GM23248 (cell line): ENCODE measurements around the gene SIRT4. TPM values are rescaled to one million over a fixed set of nuclear protein-coding genes. Genes with fewer than 3 reads are reported as not detected.

Experiments used
- DNase-seq: peaks from one replicate; pipeline ENCODE4 v3.0.0-alpha.2; 2015
- H2AFZ ChIP-seq: fragments of 200-600 bp; sonication (generic); 2 replicates; pipeline ENCODE4 v1.6.1; 2016; ENCODE audit warnings: antibody characterized with exemption
- H3F3A ChIP-seq: fragments of 200-600 bp; sonication (generic); 2 replicates; pipeline ENCODE4 v1.6.1; 2016; ENCODE audit warnings: mild to moderate bottlenecking, antibody characterized with exemption, mixed run types; ENCODE audit not compliant: insufficient read depth
- H3K27ac ChIP-seq: fragments of 200-600 bp; sonication (generic); 2 replicates; pipeline ENCODE4 v1.5.1; 2016; ENCODE audit warnings: mild to moderate bottlenecking
- H3K27me3 ChIP-seq: fragments of 200-600 bp; sonication (generic); replicated peaks from 2 replicates; pipeline ENCODE4 v1.6.1; 2016; ENCODE audit warnings: mild to moderate bottlenecking; ENCODE audit not compliant: insufficient read depth
- H3K36me3 ChIP-seq: fragments of 200-600 bp; sonication (generic); 2 replicates; pipeline ENCODE4 v1.6.1; 2016; ENCODE audit warnings: low read depth, mild to moderate bottlenecking
- H3K4me1 ChIP-seq: fragments of 200-600 bp; sonication (generic); 2 replicates; pipeline ENCODE4 v1.6.1; 2016; ENCODE audit warnings: mild to moderate bottlenecking; ENCODE audit not compliant: insufficient read depth
- H3K4me2 ChIP-seq: fragments of 200-600 bp; sonication (generic); one replicate; pipeline ENCODE4 v1.6.1; 2016; ENCODE audit warnings: mild to moderate bottlenecking; ENCODE audit not compliant: unreplicated experiment
- H3K4me3 ChIP-seq: fragments of 200-600 bp; sonication (generic); 2 replicates; pipeline ENCODE4 v1.5.1; 2016; ENCODE audit warnings: mild to moderate bottlenecking
- H3K79me2 ChIP-seq: fragments of 200-600 bp; sonication (generic); 2 replicates; pipeline ENCODE4 v1.6.1; 2016; ENCODE audit warnings: mild to moderate bottlenecking; ENCODE audit not compliant: insufficient read depth
- H3K9ac ChIP-seq: fragments of 200-600 bp; sonication (generic); 2 replicates; pipeline ENCODE4 v1.6.1; 2016; ENCODE audit warnings: mild to moderate bottlenecking
- H3K9me2 ChIP-seq: fragments of 200-600 bp; sonication (generic); 2 replicates; pipeline ENCODE4 v1.6.1; 2016; ENCODE audit warnings: mixed run types, mild to moderate bottlenecking, moderate library complexity; ENCODE audit not compliant: insufficient read depth
- H3K9me3 ChIP-seq: fragments of 200-600 bp; sonication (generic); one replicate; pipeline ENCODE4 v1.6.1; 2017; ENCODE audit warnings: low read depth
- H4K20me1 ChIP-seq: fragments of 200-600 bp; sonication (generic); 2 replicates; pipeline ENCODE4 v1.6.0; 2016; ENCODE audit not compliant: insufficient read depth
- EZH2 ChIP-seq: fragments of 200-600 bp; sonication (generic); IDR thresholded peaks from 2 replicates; pipeline ENCODE4 v1.6.1; 2018; ENCODE audit warnings: antibody characterized with exemption, mild to moderate bottlenecking; ENCODE audit not compliant: insufficient read depth, poor library complexity, severe bottlenecking
- EZH2phosphoT487 ChIP-seq: fragments of 200-600 bp; sonication (generic); IDR thresholded peaks from 2 replicates; pipeline ENCODE4 v1.6.1; 2018; ENCODE audit warnings: antibody characterized with exemption, moderate library complexity, mild to moderate bottlenecking, low read depth; ENCODE audit not compliant: insufficient read depth
- WGBS, 2 experiments: methylation state at CpG; one replicate each; pipeline ENCODE4 v1.1.6; 2015 to 2017; ENCODE audit warnings: low lambda C conversion rate in 2 of 2, low coverage in 1 of 2; ENCODE audit errors: missing lambda C conversion rate in 2 of 2; 5-methylcytosine and 5-hydroxymethylcytosine counted together
- in situ Hi-C: fragments of 300-500 bp; cut with MboI; formaldehyde crosslinking; loops from 2 replicates; pipeline ENCODE4 v1.15.0; 2020
- polyA plus RNA-seq: library from polyadenylated mRNA; unstranded; fragments of >200 nt; fragmentation: Nextera tagmentation; extraction: Ambion mirVana; gene quantifications from 2 replicates; pipeline ENCODE4 v1.2.1, GENCODE V29; 2016
- total RNA-seq: library from RNA; depleted of rRNA; stranded (reverse); fragments of >200 nt; shearing (Covaris generic); gene quantifications from 2 replicates; pipeline ENCODE4 v1.2.3, GENCODE V29; 2014

Gene SIRT4
- total and polyA plus RNA-seq, 2 experiments from 2014 or later: 1.4 TPM; not detected in 1

DNA sequence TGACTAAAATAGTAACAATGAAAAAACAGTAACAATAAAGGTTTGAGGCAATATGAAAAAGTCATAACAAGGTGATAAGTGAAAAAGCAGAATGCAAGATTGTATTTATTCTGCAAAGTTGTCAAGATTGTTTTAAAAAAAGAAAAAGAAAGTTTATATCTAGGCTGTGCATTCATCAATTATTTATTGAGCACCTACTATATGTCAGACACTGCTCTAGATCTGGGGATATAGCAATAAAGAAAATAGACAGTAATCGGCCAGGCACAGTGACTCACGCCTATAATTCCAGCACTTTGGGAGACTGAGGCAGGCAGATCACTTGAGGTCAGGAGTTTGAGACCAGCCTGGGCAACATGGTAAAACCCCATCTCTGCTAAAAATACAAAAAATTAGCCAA is 21.7 kb downstream of the SIRT4 start:
- H3K9me3 ChIP-seq: no peaks in the 10 kb centered on the region
- in situ Hi-C loops: no loop called here
- no peaks in the 10 kb centered on the region for H3K36me3 ChIP-seq
- no peak for TF ChIP-seq EZH2
- no peak for TF ChIP-seq EZH2phosphoT487
- H3K4me3 ChIP-seq: no peak overlapping the region
- H3K9me2 ChIP-seq: no peaks in the 10 kb centered on the region
- no peak overlapping the region for H2AFZ ChIP-seq
- 96 to 98% methylated on average over 2 of the region's 2 CpGs for WGBS, 2 experiments
- no peaks in the 10 kb centered on the region for H3K79me2 ChIP-seq
- H3F3A ChIP-seq: no peaks in the 10 kb centered on the region
- H3K4me1 ChIP-seq: no peaks in the 10 kb centered on the region
- no peak for DNase-seq
- H3K27me3 ChIP-seq: no peaks in the 10 kb centered on the region
- H3K4me2 ChIP-seq: no peak overlapping the region
- no peaks in the 10 kb centered on the region for H4K20me1 ChIP-seq
- H3K9ac ChIP-seq: no peak overlapping the region
- no peak overlapping the region for H3K27ac ChIP-seq

- Histone ChIP-seq H3F3A (no peaks in the 10 kb centered on the region), H3K4me2 (peak overlapping the region; percentile 99), H3K79me2 (no peaks in the 10 kb centered on the region), H2AFZ (peak overlapping the region; percentile 99), H3K27me3 (no peaks in the 10 kb centered on the region), H3K9ac (peak overlapping the region; percentile 73), H3K9me3 (no peaks in the 10 kb centered on the region), H3K27ac (no peak overlapping the region), H3K9me2 (no peaks in the 10 kb centered on the region), H3K4me3 (peak overlapping the region; percentile 84), H4K20me1 (no peaks in the 10 kb centered on the region), H3K36me3 (no peaks in the 10 kb centered on the region), H3K4me1 (no peaks in the 10 kb centered on the region)
- in situ Hi-C loops: no loop called here
- TF ChIP-seq EZH2: no peak
- no peak for TF ChIP-seq EZH2phosphoT487
- DNase-seq: no peak
- WGBS, 2 experiments: 42 to 47% methylated on average over 9 of the region's 9 CpGs
Measured at GRCh38 chr12:120324841-120325417, 22.8 kb downstream of the SIRT4 start.

DNA sequence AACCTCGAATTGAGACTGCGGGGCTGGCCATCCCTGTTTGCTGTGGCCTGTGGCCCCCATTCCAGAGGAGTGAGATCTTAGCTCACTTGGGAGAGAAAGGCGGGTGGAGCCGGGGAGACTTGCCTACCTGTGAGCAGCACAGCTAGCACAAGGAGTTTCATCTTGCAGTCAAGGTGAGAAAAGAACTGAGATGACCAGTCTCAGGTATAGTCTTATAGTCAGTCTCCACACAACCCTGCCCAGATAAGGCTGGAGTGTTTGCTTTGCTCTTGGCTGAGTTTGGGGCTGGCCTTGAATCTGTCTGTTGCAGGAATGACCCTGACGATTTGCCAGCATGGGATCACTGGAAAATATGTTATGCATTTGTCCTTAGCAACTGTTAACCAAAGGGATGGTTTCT is 25.5 kb downstream of the SIRT4 start, which contains the start of gene PLA2G1B:
PLA2G1B (minus strand) TSS at position 187 of the 400 bp plus-strand sequence; CDS start at position 161, 26 bp downstream.
- H4K20me1 ChIP-seq: no peaks in the 10 kb centered on the region
- TF ChIP-seq EZH2 (no peak), EZH2phosphoT487 (no peak)
- WGBS, 2 experiments: 72 to 74% methylated on average over 5 of the region's 5 CpGs
- no peaks in the 10 kb centered on the region for H3K4me1 ChIP-seq
- H3F3A ChIP-seq: no peaks in the 10 kb centered on the region
- no peak within 1 kb of the TSS for H2AFZ ChIP-seq
- no peak within 1 kb of the TSS for H3K4me3 ChIP-seq
- DNase-seq: no peak
- H3K9me2 ChIP-seq: no peaks in the 10 kb centered on the region
- no peaks in the 10 kb centered on the region for H3K27me3 ChIP-seq
- in situ Hi-C loops: no loop called here
- no peaks in the 10 kb centered on the region for H3K9me3 ChIP-seq
- H3K27ac ChIP-seq: no peak within 1 kb of the TSS
- no peaks in the 10 kb centered on the region for H3K79me2 ChIP-seq
- no peak within 1 kb of the TSS for H3K9ac ChIP-seq
- H3K4me2 ChIP-seq: no peak within 1 kb of the TSS
- no peaks in the 10 kb centered on the region for H3K36me3 ChIP-seq

GRCh38 chr12:120328228-120328627 is 26.1 kb downstream of the SIRT4 start:
- H4K20me1 ChIP-seq: no peaks in the 10 kb centered on the region
- no peak overlapping the region for H3K9ac ChIP-seq
- no peak overlapping the region for H3K4me3 ChIP-seq
- H3K79me2 ChIP-seq: no peaks in the 10 kb centered on the region
- no peaks in the 10 kb centered on the region for H3K36me3 ChIP-seq
- no peaks in the 10 kb centered on the region for H3K9me3 ChIP-seq
- H3K9me2 ChIP-seq: no peaks in the 10 kb centered on the region
- no peak for DNase-seq
- H3K4me1 ChIP-seq: no peaks in the 10 kb centered on the region
- no peak for TF ChIP-seq EZH2
- TF ChIP-seq EZH2phosphoT487: no peak
- H3K4me2 ChIP-seq: no peak overlapping the region
- no peak overlapping the region for H3K27ac ChIP-seq
- no peak overlapping the region for H2AFZ ChIP-seq
- no peaks in the 10 kb centered on the region for H3F3A ChIP-seq
- WGBS, 2 experiments: 73 to 75% methylated on average over 4 of the region's 4 CpGs
- H3K27me3 ChIP-seq: no peaks in the 10 kb centered on the region
- in situ Hi-C loops: no loop called here

- TF ChIP-seq EZH2phosphoT487 (no peak), EZH2 (no peak)
- in situ Hi-C loops: no loop called here
- no peaks in the 10 kb centered on the region for H4K20me1 ChIP-seq
- no peak overlapping the region for H3K4me3 ChIP-seq
- no peaks in the 10 kb centered on the region for H3K79me2 ChIP-seq
- no peak overlapping the region for H3K27ac ChIP-seq
- no peak for DNase-seq
- no peaks in the 10 kb centered on the region for H3K9me2 ChIP-seq
- no peak overlapping the region for H3K4me2 ChIP-seq
- no peak overlapping the region for H2AFZ ChIP-seq
- H3K9me3 ChIP-seq: no peaks in the 10 kb centered on the region
- WGBS, 2 experiments: 8 to 14% methylated on average over 3 of the region's 3 CpGs
- H3F3A ChIP-seq: no peaks in the 10 kb centered on the region
- no peaks in the 10 kb centered on the region for H3K4me1 ChIP-seq
- H3K27me3 ChIP-seq: no peaks in the 10 kb centered on the region
- H3K9ac ChIP-seq: no peak overlapping the region
- H3K36me3 ChIP-seq: no peaks in the 10 kb centered on the region
Measured at GRCh38 chr12:120331390-120331789, 29.3 kb downstream of the SIRT4 start.
